SH-SY5Y (cell line): ENCODE measurements around the gene EIF2S1.

Source experiments
- GATA2 ChIP-seq: IDR thresholded peaks from 2 replicates; pipeline ENCODE4 v1.6.1; 2011; ENCODE audit warnings: mild to moderate bottlenecking, low read depth, low read length
- GATA3 ChIP-seq: IDR thresholded peaks from 2 replicates; pipeline ENCODE4 v1.6.1; 2011; ENCODE audit warnings: low read depth, mild to moderate bottlenecking, low read length, moderate library complexity

DNA sequence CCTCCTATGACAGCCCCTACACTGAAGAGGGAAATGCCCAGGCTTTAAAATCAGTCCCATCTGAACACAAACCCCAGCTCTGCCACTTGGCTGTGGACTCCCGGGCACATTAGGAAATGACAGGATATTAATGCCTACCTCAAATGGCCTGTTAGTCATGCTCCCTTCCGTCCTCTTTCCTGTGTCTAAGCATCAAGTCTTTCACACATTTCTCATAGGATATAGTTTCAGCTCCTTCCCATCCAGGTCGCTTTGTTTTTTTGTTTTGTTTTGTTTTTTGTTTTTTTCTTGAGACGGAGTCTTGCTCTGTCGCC is 35.7 kb downstream of the EIF2S1 start:
- TF ChIP-seq GATA2 (no peak), GATA3 (no peak)
